OCI-LY1 (cell line): Measurements from ENCODE around the gene C10orf67.

Experiments used
- H2AFZ ChIP-seq: fragments of 200-600 bp; sonication (generic), shearing (Covaris generic); 2 replicates; pipeline ENCODE4 v1.6.0; 2014; ENCODE audit warnings: antibody characterized with exemption, mild to moderate bottlenecking, low read length
- H3F3A ChIP-seq: fragments of 200-600 bp; sonication (generic), shearing (Covaris generic); 2 replicates; pipeline ENCODE4 v1.6.0; 2014; ENCODE audit warnings: mild to moderate bottlenecking, antibody characterized with exemption, low read length, moderate library complexity; ENCODE audit not compliant: insufficient read depth
- H3K27ac ChIP-seq: fragments of 200-600 bp; sonication (generic); 2 replicates; pipeline ENCODE4 v1.5.1; 2014; ENCODE audit warnings: low read length, mixed run types, mild to moderate bottlenecking, low read depth; ENCODE audit not compliant: poor library complexity, severe bottlenecking
- H3K27me3 ChIP-seq: fragments of 200-600 bp; sonication (generic); 2 replicates; pipeline ENCODE4 v1.6.0; 2014; ENCODE audit warnings: antibody characterized with exemption, mild to moderate bottlenecking, low read length, moderate library complexity; ENCODE audit not compliant: insufficient read depth
- H3K36me3 ChIP-seq: fragments of 200-600 bp; sonication (generic); 2 replicates; pipeline ENCODE4 v1.6.1; 2014; ENCODE audit warnings: mild to moderate bottlenecking, antibody characterized with exemption, low read length, moderate library complexity, mixed read lengths; ENCODE audit not compliant: insufficient read depth
- H3K4me1 ChIP-seq: fragments of 200-600 bp; sonication (generic); 2 replicates; pipeline ENCODE4 v1.5.1; 2014; ENCODE audit warnings: mild to moderate bottlenecking, low read length, moderate library complexity; ENCODE audit not compliant: insufficient read depth, severe bottlenecking
- H3K4me2 ChIP-seq: fragments of 200-600 bp; sonication (generic), shearing (Covaris generic); 2 replicates; pipeline ENCODE4 v1.6.1; 2014; ENCODE audit warnings: low read length
- H3K4me3 ChIP-seq: fragments of 200-600 bp; sonication (generic); 2 replicates; pipeline ENCODE4 v1.5.1; 2014; ENCODE audit warnings: low read length, low read depth, mild to moderate bottlenecking, mixed read lengths; ENCODE audit not compliant: poor library complexity, severe bottlenecking
- H3K79me2 ChIP-seq: fragments of 200-600 bp; shearing (Covaris generic); 2 replicates; pipeline ENCODE4 v1.6.1; 2016; ENCODE audit warnings: mixed run types, low read length, mixed read lengths; ENCODE audit not compliant: insufficient read depth
- H3K9ac ChIP-seq: fragments of 200-600 bp; sonication (generic), shearing (Covaris generic); 2 replicates; pipeline ENCODE4 v1.6.1; 2014; ENCODE audit warnings: mild to moderate bottlenecking, low read length, mixed read lengths
- H3K9me2 ChIP-seq: fragments of 200-600 bp; sonication (generic), shearing (Covaris generic); 2 replicates; pipeline ENCODE4 v1.6.1; 2014; ENCODE audit warnings: low read depth, mild to moderate bottlenecking, low read length, mixed read lengths
- H3K9me3 ChIP-seq: fragments of 200-600 bp; shearing (Covaris generic); 2 replicates; pipeline ENCODE4 v1.6.1; 2014; ENCODE audit warnings: low read length, mixed read lengths
- H4K20me1 ChIP-seq: fragments of 200-600 bp; sonication (generic), shearing (Covaris generic); 2 replicates; pipeline ENCODE4 v1.6.0; 2016; ENCODE audit warnings: mild to moderate bottlenecking, low read length; ENCODE audit not compliant: insufficient read depth
- CTCF ChIP-seq: fragments of 200-600 bp; sonication (generic), shearing (Covaris generic); IDR thresholded peaks from 2 replicates; pipeline ENCODE4 v1.5.1; 2017; ENCODE audit warnings: mild to moderate bottlenecking, antibody characterized with exemption, low read length, moderate library complexity, mixed read lengths
- EZH2 ChIP-seq: fragments of 200-600 bp; sonication (generic), shearing (Covaris generic); IDR thresholded peaks from 2 replicates; pipeline ENCODE4 v1.8.0; 2017; ENCODE audit warnings: borderline replicate concordance, mixed run types, mild to moderate bottlenecking, antibody characterized with exemption, low read length, moderate library complexity, mixed read lengths

C10orf67 gene

GRCh38 chr10:23322082-23322481 is 22.5 kb downstream of the C10orf67 start:
- H3F3A ChIP-seq, result no peaks in the 10 kb centered on the region
- H3K9me3 ChIP-seq, result no peaks in the 10 kb centered on the region
- no peaks in the 10 kb centered on the region for H3K27me3 ChIP-seq
- H4K20me1 ChIP-seq, result no peaks in the 10 kb centered on the region
- H3K4me3 ChIP-seq, result no peak overlapping the region
- H2AFZ ChIP-seq, result no peak overlapping the region
- H3K36me3 ChIP-seq, result no peaks in the 10 kb centered on the region
- no peak overlapping the region for H3K4me2 ChIP-seq
- no peaks in the 10 kb centered on the region for H3K9me2 ChIP-seq
- H3K9ac ChIP-seq, result no peak overlapping the region
- no peaks in the 10 kb centered on the region for H3K4me1 ChIP-seq
- H3K79me2 ChIP-seq, result no peaks in the 10 kb centered on the region
- no peak overlapping the region for H3K27ac ChIP-seq
- TF ChIP-seq CTCF (no peak), EZH2 (no peak)

- H3K9ac ChIP-seq, result no peak overlapping the region
- no peaks in the 10 kb centered on the region for H3K4me1 ChIP-seq
- no peak overlapping the region for H3K27ac ChIP-seq
- no peak overlapping the region for H3K4me2 ChIP-seq
- no peaks in the 10 kb centered on the region for H3K9me2 ChIP-seq
- no peaks in the 10 kb centered on the region for H3K36me3 ChIP-seq
- H3K79me2 ChIP-seq, result no peaks in the 10 kb centered on the region
- TF ChIP-seq CTCF (no peak), EZH2 (no peak)
- H3K27me3 ChIP-seq, result no peaks in the 10 kb centered on the region
- H3K9me3 ChIP-seq, result no peaks in the 10 kb centered on the region
- no peaks in the 10 kb centered on the region for H4K20me1 ChIP-seq
- H3F3A ChIP-seq, result no peaks in the 10 kb centered on the region
- H3K4me3 ChIP-seq, result no peak overlapping the region
- no peak overlapping the region for H2AFZ ChIP-seq
Measured at GRCh38 chr10:23319835-23320234, 24.8 kb downstream of the C10orf67 start.

- Histone ChIP-seq H3K9ac (no peak overlapping the region), H4K20me1 (no peaks in the 10 kb centered on the region), H2AFZ (no peak overlapping the region), H3K9me3 (no peaks in the 10 kb centered on the region), H3K79me2 (no peaks in the 10 kb centered on the region), H3K4me2 (no peak overlapping the region), H3K4me1 (no peaks in the 10 kb centered on the region), H3F3A (no peaks in the 10 kb centered on the region), H3K27me3 (no peaks in the 10 kb centered on the region), H3K9me2 (no peaks in the 10 kb centered on the region), H3K36me3 (no peaks in the 10 kb centered on the region), H3K27ac (no peak overlapping the region), H3K4me3 (no peak overlapping the region)
- no peak for TF ChIP-seq EZH2
- TF ChIP-seq CTCF, result no peak
Measured at GRCh38 chr10:23318359-23318758, 26.2 kb downstream of the C10orf67 start.
